Smooth muscle cell (in vitro differentiated cells): ENCODE data around the gene TOP2A. TPM values are rescaled to one million over a fixed set of nuclear protein-coding genes. Genes with fewer than 3 reads are reported as not detected.

Experiments
- DNase-seq: peaks from one replicate; lab custom pipeline; 2025; ENCODE audit not compliant: unreplicated experiment; lab: John Stamatoyannopoulos, UW
- H2AFZ ChIP-seq: fragments of 200-600 bp; sonication (generic); 2 replicates; pipeline ENCODE4 v1.6.0; 2016; ENCODE audit warnings: antibody characterized with exemption, low read depth, mild to moderate bottlenecking
- H3F3A ChIP-seq: fragments of 200-600 bp; sonication (generic); 2 replicates; pipeline ENCODE4 v1.6.0; 2017; ENCODE audit warnings: antibody characterized with exemption, low read depth
- H3K27ac ChIP-seq: fragments of 200-600 bp; sonication (generic); 2 replicates; pipeline ENCODE4 v1.5.1; 2016; ENCODE audit warnings: low read depth, mild to moderate bottlenecking
- H3K27me3 ChIP-seq: fragments of 200-600 bp; sonication (generic); 2 replicates; pipeline ENCODE4 v1.6.1; 2016; ENCODE audit warnings: low read depth, mild to moderate bottlenecking
- H3K36me3 ChIP-seq: fragments of 200-600 bp; sonication (generic); 2 replicates; pipeline ENCODE4 v1.5.1; 2016; ENCODE audit warnings: low read depth
- H3K4me1 ChIP-seq: fragments of 200-600 bp; sonication (generic); 2 replicates; pipeline ENCODE4 v1.5.1; 2016; ENCODE audit warnings: low read depth
- H3K4me2 ChIP-seq: fragments of 200-600 bp; sonication (generic); 2 replicates; pipeline ENCODE4 v1.6.0; 2016; ENCODE audit warnings: mild to moderate bottlenecking
- H3K4me3 ChIP-seq: fragments of 200-600 bp; sonication (generic); 2 replicates; pipeline ENCODE4 v1.5.1; 2016; ENCODE audit warnings: mild to moderate bottlenecking
- H3K79me2 ChIP-seq: fragments of 200-600 bp; sonication (generic); 2 replicates; pipeline ENCODE4 v1.6.0; 2016; ENCODE audit warnings: low read depth, mild to moderate bottlenecking
- H3K9ac ChIP-seq: fragments of 200-600 bp; sonication (generic); 2 replicates; pipeline ENCODE4 v1.6.0; 2016; ENCODE audit warnings: low read depth
- H3K9me3 ChIP-seq: fragments of 200-600 bp; sonication (generic); replicated peaks from 2 replicates; pipeline ENCODE4 v1.5.1; 2016; ENCODE audit warnings: low read depth
- H4K20me1 ChIP-seq: fragments of 200-600 bp; sonication (generic); 2 replicates; pipeline ENCODE4 v1.6.0; 2016; ENCODE audit warnings: low read depth
- WGBS: methylation state at CpG from one replicate; pipeline ENCODE4 v1.1.7; 2016; ENCODE audit warnings: low lambda C conversion rate; 5-methylcytosine and 5-hydroxymethylcytosine counted together
- polyA plus RNA-seq: library from polyadenylated mRNA; unstranded; fragments of >200 nt; fragmentation: Nextera tagmentation; extraction: Ambion mirVana; gene quantifications from 2 replicates; pipeline ENCODE4 v1.2.1, GENCODE V29; 2016
- total RNA-seq: library from RNA; depleted of rRNA; stranded (reverse); fragments of >200 nt; gene quantifications from 2 replicates; pipeline ENCODE4 v1.2.3, GENCODE V29; 2014
- TF ChIP-seq, protein P1 (sequence below): fragments of 200-600 bp; sonication (generic); IDR thresholded peaks from 2 replicates; pipeline ENCODE4 v1.5.1; 2017; ENCODE audit warnings: borderline replicate concordance, mild to moderate bottlenecking, antibody characterized with exemption; ENCODE audit not compliant: insufficient read depth, poor library complexity, severe bottlenecking

Gene TOP2A
- total and polyA plus RNA-seq, 2 experiments from 2014 or later = 26.2 to 45.5 TPM

DNA sequence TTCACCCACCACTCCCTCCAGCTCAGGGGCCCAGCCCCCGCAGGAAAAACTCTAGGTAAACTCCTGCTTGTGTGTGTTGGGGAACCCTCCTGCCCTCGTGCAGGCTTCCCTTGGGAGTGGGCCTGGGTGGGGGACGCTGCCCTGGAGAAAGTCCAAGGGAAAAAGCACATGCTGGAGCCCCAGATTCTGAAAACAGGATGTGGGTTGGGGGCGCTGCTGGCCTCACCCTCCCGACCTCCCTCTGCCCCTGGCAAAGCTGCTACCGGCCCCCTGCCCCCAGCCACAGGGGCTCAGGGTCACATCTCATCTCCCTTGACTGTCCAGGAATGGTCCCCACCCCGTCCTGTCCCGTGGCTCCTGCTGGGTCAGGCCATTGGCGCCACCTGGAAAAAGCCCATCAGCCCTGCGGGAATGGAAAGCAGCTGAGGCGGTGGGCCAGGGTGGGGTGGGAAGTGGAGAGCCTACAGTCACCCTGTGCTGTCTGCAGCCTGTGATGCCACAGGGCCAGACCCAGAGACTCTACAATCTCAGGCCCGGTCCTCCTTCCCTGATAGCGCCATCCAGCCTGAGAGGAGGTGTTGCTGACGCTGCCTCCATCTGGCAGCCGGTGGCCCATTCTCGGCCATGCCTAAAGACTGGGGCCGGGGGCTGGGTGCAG lies 50.7 kb downstream of the TOP2A start:
- TF ChIP-seq, protein P1, sequence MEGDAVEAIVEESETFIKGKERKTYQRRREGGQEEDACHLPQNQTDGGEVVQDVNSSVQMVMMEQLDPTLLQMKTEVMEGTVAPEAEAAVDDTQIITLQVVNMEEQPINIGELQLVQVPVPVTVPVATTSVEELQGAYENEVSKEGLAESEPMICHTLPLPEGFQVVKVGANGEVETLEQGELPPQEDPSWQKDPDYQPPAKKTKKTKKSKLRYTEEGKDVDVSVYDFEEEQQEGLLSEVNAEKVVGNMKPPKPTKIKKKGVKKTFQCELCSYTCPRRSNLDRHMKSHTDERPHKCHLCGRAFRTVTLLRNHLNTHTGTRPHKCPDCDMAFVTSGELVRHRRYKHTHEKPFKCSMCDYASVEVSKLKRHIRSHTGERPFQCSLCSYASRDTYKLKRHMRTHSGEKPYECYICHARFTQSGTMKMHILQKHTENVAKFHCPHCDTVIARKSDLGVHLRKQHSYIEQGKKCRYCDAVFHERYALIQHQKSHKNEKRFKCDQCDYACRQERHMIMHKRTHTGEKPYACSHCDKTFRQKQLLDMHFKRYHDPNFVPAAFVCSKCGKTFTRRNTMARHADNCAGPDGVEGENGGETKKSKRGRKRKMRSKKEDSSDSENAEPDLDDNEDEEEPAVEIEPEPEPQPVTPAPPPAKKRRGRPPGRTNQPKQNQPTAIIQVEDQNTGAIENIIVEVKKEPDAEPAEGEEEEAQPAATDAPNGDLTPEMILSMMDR = no peak
- Histone ChIP-seq H3F3A (no peaks in the 10 kb centered on the region), H3K4me3 (no peak overlapping the region), H3K4me2 (no peak overlapping the region), H4K20me1 (no peaks in the 10 kb centered on the region), H3K27me3 (peaks cover 12% of the 10 kb centered on the region), H3K9ac (no peak overlapping the region), H3K79me2 (no peaks in the 10 kb centered on the region), H3K4me1 (peaks cover 4% of the 10 kb centered on the region), H2AFZ (no peak overlapping the region), H3K27ac (no peak overlapping the region), H3K36me3 (no peaks in the 10 kb centered on the region), H3K9me3 (no peaks in the 10 kb centered on the region)
- no peak for DNase-seq
- WGBS = 87% methylated on average over 16 of the region's 17 CpGs

DNA sequence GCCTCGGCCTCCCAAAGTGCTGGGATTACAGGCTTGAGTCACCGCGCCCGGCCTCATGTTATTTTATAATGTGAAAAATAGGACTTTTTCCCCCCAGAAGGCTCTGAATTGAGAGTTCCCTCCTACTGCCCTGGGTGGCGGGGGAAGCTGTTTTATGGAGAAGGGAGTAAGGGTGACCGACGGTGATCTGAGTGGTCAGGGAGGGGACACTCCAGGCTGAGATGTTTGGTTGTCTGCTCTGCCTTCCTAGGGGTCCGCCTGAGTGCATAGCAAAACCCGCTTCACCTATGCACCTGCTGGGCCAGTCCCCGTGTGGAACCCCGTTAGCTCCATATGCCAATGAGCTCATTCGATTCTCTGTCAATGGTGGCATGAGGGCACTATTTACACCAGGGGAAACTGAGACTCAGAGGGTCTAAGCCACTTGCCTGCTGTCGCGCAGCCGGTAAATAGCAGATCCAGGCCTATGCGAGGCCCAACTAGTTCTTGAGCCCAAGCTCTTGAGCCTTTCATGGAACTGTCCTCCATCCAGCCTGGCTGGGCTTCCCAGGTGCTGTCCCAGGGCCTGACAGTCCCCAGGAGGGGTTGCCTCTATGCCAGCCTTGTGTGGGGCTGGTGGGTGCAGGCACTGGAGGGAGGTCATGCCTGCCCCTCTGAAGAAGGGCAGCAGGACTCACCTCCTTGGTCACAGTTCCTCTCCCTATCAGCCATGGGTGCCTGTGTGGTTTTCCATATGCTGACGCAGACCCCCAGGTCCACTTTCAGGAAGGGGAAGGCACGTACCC lies 51.4 kb downstream of the TOP2A start:
- H3K4me1 ChIP-seq = peaks cover 4% of the 10 kb centered on the region
- 94% methylated on average over 18 of the region's 18 CpGs for WGBS

DNA sequence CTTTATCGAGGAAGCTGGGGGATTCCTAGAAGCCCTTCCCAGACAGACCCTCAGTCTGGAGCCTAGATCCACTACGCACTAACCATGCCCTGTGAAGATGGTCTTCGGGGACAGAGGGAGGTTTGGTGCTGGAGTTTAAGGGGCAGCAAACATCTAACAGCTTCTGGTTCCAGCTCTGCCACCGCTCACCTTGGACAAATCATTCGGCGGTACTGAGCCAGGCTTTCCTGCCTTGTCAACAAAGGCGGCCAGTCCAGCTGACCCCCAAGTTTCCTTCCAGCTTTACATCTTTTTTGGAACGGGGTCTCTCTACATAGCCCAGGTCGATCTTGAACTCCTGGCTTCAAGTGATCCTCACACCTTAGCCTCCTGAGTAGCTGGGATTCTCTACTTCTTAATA lies 52.8 kb downstream of the TOP2A start:
- no peak overlapping the region for H3K4me2 ChIP-seq
- 82% methylated on average over 9 of the region's 9 CpGs for WGBS
- no peak overlapping the region for H3K4me3 ChIP-seq

More for the DNA sequence above, 51.4 kb downstream of the TOP2A start:
- Histone ChIP-seq H3K4me2 (no peak overlapping the region), H3K9me3 (no peaks in the 10 kb centered on the region), H3K27me3 (peaks cover 15% of the 10 kb centered on the region), H3K9ac (no peak overlapping the region), H3K36me3 (no peaks in the 10 kb centered on the region), H3F3A (no peaks in the 10 kb centered on the region), H3K79me2 (no peaks in the 10 kb centered on the region), H3K27ac (no peak overlapping the region), H2AFZ (no peak overlapping the region), H3K4me3 (no peak overlapping the region), H4K20me1 (no peaks in the 10 kb centered on the region)
- TF ChIP-seq, protein P1 = no peak
- DNase-seq = no peak

More for the DNA sequence above, 52.8 kb downstream of the TOP2A start:
- H3F3A ChIP-seq = no peaks in the 10 kb centered on the region
- H3K27ac ChIP-seq = no peak overlapping the region
- no peaks in the 10 kb centered on the region for H3K9me3 ChIP-seq
- no peak for DNase-seq
- peaks cover 4% of the 10 kb centered on the region for H3K4me1 ChIP-seq
- no peaks in the 10 kb centered on the region for H3K79me2 ChIP-seq
- H3K9ac ChIP-seq = no peak overlapping the region
- no peaks in the 10 kb centered on the region for H3K36me3 ChIP-seq
- peaks cover 15% of the 10 kb centered on the region for H3K27me3 ChIP-seq
- TF ChIP-seq, protein P1 = no peak
- no peak overlapping the region for H2AFZ ChIP-seq
- no peaks in the 10 kb centered on the region for H4K20me1 ChIP-seq
